Measurements from ENCODE around the gene MSH6. TPM values are rescaled to one million over a fixed set of nuclear protein-coding genes. Genes with fewer than 3 reads are reported as not detected.

Gene MSH6
- polyA plus RNA-seq, 1 donor from 2014 or later, result 60.3 TPM

DNA sequence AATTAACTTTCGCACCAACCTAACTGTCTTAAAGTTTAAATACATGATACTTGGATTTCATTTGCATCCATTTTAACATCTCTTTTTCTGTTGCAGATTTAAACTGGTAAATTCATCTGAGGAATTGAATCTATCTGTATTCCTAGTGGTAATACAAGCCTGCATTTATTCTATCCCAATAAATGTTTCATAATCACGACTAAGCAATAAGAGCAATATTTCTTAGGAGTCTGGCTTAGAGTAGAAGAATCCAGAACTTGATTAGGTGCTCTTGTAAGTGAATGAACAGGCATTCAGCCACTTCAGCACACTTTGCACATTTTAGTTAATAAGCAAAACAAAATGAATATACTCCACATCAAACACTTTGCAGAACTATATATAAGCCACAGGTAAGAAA lies 27.0 kb downstream of the MSH6 start:
- Histone ChIP-seq H3K9me2 (ENCODE audit: insufficient read depth, low read length) (no peaks in the 10 kb centered on the region), H3K36me3 (ENCODE audit: insufficient read depth, low read length) (peaks cover 9% of the 10 kb centered on the region), H3K79me2 (replicated peaks; ENCODE audit: insufficient read depth, low read length) (no peaks in the 10 kb centered on the region), H2AFZ (ENCODE audit: low read depth, low read length) (no peak overlapping the region), H3K4me3 (ENCODE audit: low read length) (no peak overlapping the region), H3K9ac (ENCODE audit: low read length) (no peak overlapping the region), H3K9me3 (ENCODE audit: low read length) (no peaks in the 10 kb centered on the region), H3K4me2 (ENCODE audit: low read length) (no peak overlapping the region), H4K20me1 (ENCODE audit: insufficient read depth) (no peaks in the 10 kb centered on the region), H3F3A (ENCODE audit: insufficient read depth, low read length, poor library complexity, severe bottlenecking) (no peaks in the 10 kb centered on the region), H3K27ac (ENCODE audit: low read length) (no peak overlapping the region), H3K27me3 (ENCODE audit: insufficient read depth, low read depth, low read length) (no peaks in the 10 kb centered on the region)
- TF ChIP-seq MXI1 (conservative IDR thresholded peaks at IDR 0.05; ENCODE audit: poor library complexity, severe bottlenecking) (no peak), RAD21 (conservative IDR thresholded peaks at IDR 0.05) (no peak), EZH2 (IDR thresholded peaks at IDR 0.05; ENCODE audit: borderline replicate concordance, insufficient read depth, low read length, poor library complexity, severe bottlenecking) (no peak), POLR2AphosphoS5 (IDR thresholded peaks at IDR 0.05) (no peak)
- TF ChIP-seq, protein P1, sequence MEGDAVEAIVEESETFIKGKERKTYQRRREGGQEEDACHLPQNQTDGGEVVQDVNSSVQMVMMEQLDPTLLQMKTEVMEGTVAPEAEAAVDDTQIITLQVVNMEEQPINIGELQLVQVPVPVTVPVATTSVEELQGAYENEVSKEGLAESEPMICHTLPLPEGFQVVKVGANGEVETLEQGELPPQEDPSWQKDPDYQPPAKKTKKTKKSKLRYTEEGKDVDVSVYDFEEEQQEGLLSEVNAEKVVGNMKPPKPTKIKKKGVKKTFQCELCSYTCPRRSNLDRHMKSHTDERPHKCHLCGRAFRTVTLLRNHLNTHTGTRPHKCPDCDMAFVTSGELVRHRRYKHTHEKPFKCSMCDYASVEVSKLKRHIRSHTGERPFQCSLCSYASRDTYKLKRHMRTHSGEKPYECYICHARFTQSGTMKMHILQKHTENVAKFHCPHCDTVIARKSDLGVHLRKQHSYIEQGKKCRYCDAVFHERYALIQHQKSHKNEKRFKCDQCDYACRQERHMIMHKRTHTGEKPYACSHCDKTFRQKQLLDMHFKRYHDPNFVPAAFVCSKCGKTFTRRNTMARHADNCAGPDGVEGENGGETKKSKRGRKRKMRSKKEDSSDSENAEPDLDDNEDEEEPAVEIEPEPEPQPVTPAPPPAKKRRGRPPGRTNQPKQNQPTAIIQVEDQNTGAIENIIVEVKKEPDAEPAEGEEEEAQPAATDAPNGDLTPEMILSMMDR (IDR thresholded peaks at IDR 0.05; ENCODE audit: poor library complexity, severe bottlenecking), result no peak

DNA sequence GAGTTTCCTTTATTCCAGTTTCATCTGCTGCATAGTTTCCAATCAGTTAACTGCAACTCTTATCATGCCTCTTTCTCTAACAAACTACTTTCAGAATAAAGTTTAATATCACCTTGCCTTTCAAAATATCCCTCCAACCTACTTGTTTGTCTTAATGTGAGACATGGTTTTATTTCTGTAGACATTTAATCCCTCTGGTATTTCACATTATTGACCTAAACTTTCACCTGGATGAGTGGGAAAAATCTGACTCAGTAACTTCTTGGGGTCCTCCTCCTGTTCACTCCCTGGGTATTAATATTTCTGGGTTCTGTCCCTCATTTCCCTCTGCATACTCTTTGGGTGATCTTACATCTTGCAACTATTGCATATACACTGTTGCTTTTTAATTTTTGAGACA lies 27.9 kb downstream of the MSH6 start:
- Histone ChIP-seq H3K36me3 (ENCODE audit: insufficient read depth, low read length) (peaks cover 9% of the 10 kb centered on the region), H3K9me2 (ENCODE audit: insufficient read depth, low read length) (no peaks in the 10 kb centered on the region), H3K4me3 (ENCODE audit: low read length) (no peak overlapping the region), H3K9me3 (ENCODE audit: low read length) (no peaks in the 10 kb centered on the region), H3K27me3 (ENCODE audit: insufficient read depth, low read depth, low read length) (no peaks in the 10 kb centered on the region), H2AFZ (ENCODE audit: low read depth, low read length) (no peak overlapping the region), H4K20me1 (ENCODE audit: insufficient read depth) (no peaks in the 10 kb centered on the region), H3K27ac (ENCODE audit: low read length) (no peak overlapping the region), H3K9ac (ENCODE audit: low read length) (no peak overlapping the region), H3K79me2 (replicated peaks; ENCODE audit: insufficient read depth, low read length) (no peaks in the 10 kb centered on the region), H3K4me2 (ENCODE audit: low read length) (no peak overlapping the region), H3F3A (ENCODE audit: insufficient read depth, low read length, poor library complexity, severe bottlenecking) (no peaks in the 10 kb centered on the region)
- no peak for TF ChIP-seq MXI1 (conservative IDR thresholded peaks at IDR 0.05; ENCODE audit: poor library complexity, severe bottlenecking)
- TF ChIP-seq, protein P2, sequence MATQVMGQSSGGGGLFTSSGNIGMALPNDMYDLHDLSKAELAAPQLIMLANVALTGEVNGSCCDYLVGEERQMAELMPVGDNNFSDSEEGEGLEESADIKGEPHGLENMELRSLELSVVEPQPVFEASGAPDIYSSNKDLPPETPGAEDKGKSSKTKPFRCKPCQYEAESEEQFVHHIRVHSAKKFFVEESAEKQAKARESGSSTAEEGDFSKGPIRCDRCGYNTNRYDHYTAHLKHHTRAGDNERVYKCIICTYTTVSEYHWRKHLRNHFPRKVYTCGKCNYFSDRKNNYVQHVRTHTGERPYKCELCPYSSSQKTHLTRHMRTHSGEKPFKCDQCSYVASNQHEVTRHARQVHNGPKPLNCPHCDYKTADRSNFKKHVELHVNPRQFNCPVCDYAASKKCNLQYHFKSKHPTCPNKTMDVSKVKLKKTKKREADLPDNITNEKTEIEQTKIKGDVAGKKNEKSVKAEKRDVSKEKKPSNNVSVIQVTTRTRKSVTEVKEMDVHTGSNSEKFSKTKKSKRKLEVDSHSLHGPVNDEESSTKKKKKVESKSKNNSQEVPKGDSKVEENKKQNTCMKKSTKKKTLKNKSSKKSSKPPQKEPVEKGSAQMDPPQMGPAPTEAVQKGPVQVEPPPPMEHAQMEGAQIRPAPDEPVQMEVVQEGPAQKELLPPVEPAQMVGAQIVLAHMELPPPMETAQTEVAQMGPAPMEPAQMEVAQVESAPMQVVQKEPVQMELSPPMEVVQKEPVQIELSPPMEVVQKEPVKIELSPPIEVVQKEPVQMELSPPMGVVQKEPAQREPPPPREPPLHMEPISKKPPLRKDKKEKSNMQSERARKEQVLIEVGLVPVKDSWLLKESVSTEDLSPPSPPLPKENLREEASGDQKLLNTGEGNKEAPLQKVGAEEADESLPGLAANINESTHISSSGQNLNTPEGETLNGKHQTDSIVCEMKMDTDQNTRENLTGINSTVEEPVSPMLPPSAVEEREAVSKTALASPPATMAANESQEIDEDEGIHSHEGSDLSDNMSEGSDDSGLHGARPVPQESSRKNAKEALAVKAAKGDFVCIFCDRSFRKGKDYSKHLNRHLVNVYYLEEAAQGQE (IDR thresholded peaks at IDR 0.05; ENCODE audit: borderline replicate concordance), result no peak
- no peak for TF ChIP-seq RAD21 (conservative IDR thresholded peaks at IDR 0.05)
- TF ChIP-seq, protein P1 (IDR thresholded peaks at IDR 0.05; ENCODE audit: poor library complexity, severe bottlenecking), result no peak
- no peak for TF ChIP-seq POLR2AphosphoS5 (IDR thresholded peaks at IDR 0.05)
- no peak for TF ChIP-seq SMC3 (conservative IDR thresholded peaks at IDR 0.05; ENCODE audit: poor library complexity)
- TF ChIP-seq EP300 (conservative IDR thresholded peaks at IDR 0.05; ENCODE audit: poor library complexity, severe bottlenecking), result no peak
- TF ChIP-seq TAF1 (IDR thresholded peaks at IDR 0.05; ENCODE audit: low read depth), result no peak
- no peak for TF ChIP-seq EZH2 (IDR thresholded peaks at IDR 0.05; ENCODE audit: borderline replicate concordance, insufficient read depth, low read length, poor library complexity, severe bottlenecking)

Measured in neural cell (in vitro differentiated cells).